Brain microvascular endothelial cell (primary cell): ENCODE data around the gene EPN2.
A peak's percentile ranks its signal among the peaks of the same experiment; 100 is the strongest.

Experiments
- DNase-seq: peaks from one replicate; pipeline ENCODE4 v3.0.0-alpha.2; 2020
- H3K27ac ChIP-seq: fragments of 250-450 bp; sonication (Bioruptor Pico); 2 replicates; pipeline ENCODE4 v1.5.1; 2020; ENCODE audit warnings: mild to moderate bottlenecking, moderate library complexity
- H3K27me3 ChIP-seq: fragments of 250-450 bp; sonication (Bioruptor Pico); replicated peaks from 2 replicates; pipeline ENCODE4 v1.5.1; 2020; ENCODE audit warnings: mild to moderate bottlenecking
- H3K36me3 ChIP-seq: fragments of 250-450 bp; sonication (Bioruptor Pico); replicated peaks from 2 replicates; pipeline ENCODE4 v1.5.1; 2020; ENCODE audit warnings: mild to moderate bottlenecking
- H3K4me3 ChIP-seq: 2 replicates; pipeline ENCODE4 v1.5.1; 2011; ENCODE audit warnings: low read depth, mild to moderate bottlenecking, control low read depth, low read length, moderate library complexity
- CTCF ChIP-seq: IDR thresholded peaks from 2 replicates; pipeline ENCODE4 v1.5.1; 2011; ENCODE audit warnings: low read depth, mild to moderate bottlenecking, moderate library complexity, low read length, control low read depth, inconsistent platforms; ENCODE audit errors: missing control alignments
- in situ Hi-C: cut with HindIII; loops from 2 replicates; pipeline ENCODE4 v1.10.0; 2017; ENCODE audit warnings: low sequenced_read_pairs, low pct_ligation_motif_present

The EPN2 gene

GRCh38 chr17:19303367-19303776, 66.2 kb downstream of the EPN2 start:
- Histone ChIP-seq H3K27me3 (no peaks in the 10 kb centered on the region), H3K36me3 (no peaks in the 10 kb centered on the region), H3K4me3 (no peak overlapping the region), H3K27ac (no peak overlapping the region)
- in situ Hi-C loops, result no loop called here
- TF ChIP-seq CTCF, result no peak
- DNase-seq, result no peak

DNA sequence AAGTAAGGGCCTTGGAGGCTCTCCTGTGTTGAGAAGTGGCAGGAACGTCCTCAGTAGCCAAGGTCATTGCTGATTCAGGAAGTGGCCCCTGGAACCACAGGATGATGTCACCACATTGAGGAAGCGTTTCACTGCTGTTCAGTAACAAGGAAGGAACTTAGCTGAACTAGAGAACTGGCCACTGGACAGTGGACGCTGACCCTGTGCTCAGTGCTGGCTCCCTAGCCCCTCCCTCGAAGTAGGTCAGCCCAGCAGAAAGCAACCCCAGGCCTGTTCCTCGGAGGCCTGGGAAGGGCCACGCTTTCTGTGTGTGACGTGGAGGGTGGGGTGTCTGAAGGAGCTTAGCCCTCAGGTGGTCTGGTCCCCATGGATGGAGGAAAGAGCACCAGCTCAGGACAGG, 67.0 kb downstream of the EPN2 start:
- DNase-seq, result peak; percentile 47
- H3K27ac ChIP-seq, result no peak overlapping the region
- no peak for TF ChIP-seq CTCF

DNA sequence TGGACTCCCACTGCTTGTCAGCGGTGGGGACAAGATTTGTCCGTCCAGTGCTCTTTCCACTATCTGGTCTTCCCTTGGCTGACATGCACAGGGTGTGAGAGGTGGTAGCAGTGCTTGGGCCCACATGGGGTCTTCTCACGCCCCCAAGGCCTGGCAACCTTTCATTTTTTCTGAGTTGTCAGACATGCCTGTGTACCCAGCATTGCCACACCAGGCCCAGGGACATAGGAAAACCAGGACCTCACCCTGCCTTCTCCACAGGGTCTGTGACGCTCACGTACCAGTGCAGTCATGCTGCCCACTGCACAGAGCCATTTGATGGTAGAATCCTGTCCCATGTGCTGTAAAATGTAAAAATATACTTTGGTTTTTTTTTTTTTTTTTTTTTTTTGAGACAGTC, 67.6 kb downstream of the EPN2 start:
- TF ChIP-seq CTCF, result no peak
- H3K4me3 ChIP-seq, result no peak overlapping the region
- H3K27ac ChIP-seq, result no peak overlapping the region
- in situ Hi-C loops, result no loop called here
- no peaks in the 10 kb centered on the region for H3K36me3 ChIP-seq
- no peak for DNase-seq
- no peaks in the 10 kb centered on the region for H3K27me3 ChIP-seq

More for the DNA sequence above, 67.0 kb downstream of the EPN2 start:
- Histone ChIP-seq H3K4me3 (no peak overlapping the region), H3K36me3 (no peaks in the 10 kb centered on the region), H3K27me3 (no peaks in the 10 kb centered on the region)
- in situ Hi-C loops, result no loop called here

DNA sequence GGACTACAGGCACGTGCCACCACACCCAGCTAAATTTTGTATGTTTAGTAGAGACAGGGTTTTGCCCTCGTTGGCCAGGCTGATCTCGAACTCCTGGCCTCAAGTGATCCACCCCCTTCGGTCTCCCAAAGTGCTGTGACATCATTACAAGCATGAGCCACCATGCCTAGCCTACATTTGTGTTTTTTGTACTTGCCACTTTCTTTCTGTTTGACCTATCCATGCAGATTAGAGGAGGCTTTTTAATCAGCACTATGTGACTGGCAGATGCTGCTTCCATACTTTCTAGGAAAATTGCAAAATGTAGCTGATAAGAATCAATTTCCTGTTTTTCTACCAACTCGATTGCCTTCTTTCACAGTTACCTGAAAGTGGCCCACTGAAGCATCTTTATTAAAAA, 68.1 kb downstream of the EPN2 start:
- no peaks in the 10 kb centered on the region for H3K36me3 ChIP-seq
- no peak overlapping the region for H3K4me3 ChIP-seq
- no peaks in the 10 kb centered on the region for H3K27me3 ChIP-seq
- H3K27ac ChIP-seq, result no peak overlapping the region
- TF ChIP-seq CTCF, result no peak
- in situ Hi-C loops, result no loop called here
- no peak for DNase-seq

DNA sequence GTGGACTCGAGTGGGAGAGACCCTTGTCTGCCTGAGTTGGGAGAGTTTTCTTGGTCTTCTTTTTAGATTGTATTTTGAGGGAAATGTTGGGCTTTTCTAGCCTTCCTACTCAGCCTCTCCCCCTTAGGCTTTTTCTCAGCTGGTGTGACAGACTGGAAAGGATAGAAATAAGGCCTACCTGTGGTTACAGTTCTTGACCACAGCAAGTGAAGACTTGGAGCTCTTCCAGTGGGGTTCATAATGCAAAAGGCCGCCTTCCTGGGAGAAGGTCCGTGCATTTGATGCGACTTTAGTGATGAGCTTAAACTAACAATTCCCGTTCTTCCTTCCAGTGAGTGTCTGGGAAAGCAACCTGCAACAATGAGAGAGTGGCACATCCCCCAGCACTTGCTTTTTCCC, 68.6 kb downstream of the EPN2 start:
- Histone ChIP-seq H3K4me3 (no peak overlapping the region), H3K27ac (no peak overlapping the region), H3K27me3 (no peaks in the 10 kb centered on the region), H3K36me3 (no peaks in the 10 kb centered on the region)
- no peak for DNase-seq
- in situ Hi-C loops, result no loop called here
- no peak for TF ChIP-seq CTCF
